Measurements from ENCODE around the gene MGME1. TPM values are rescaled to one million over a fixed set of nuclear protein-coding genes. Genes with fewer than 3 reads are reported as not detected.

The MGME1 gene
- total and polyA plus RNA-seq, 2 of the 13 experiments (the other 11 are each of a cell fraction or from before 2014, with no cell fraction given): 36.7 to 66.6 TPM

- TF ChIP-seq, protein P1, sequence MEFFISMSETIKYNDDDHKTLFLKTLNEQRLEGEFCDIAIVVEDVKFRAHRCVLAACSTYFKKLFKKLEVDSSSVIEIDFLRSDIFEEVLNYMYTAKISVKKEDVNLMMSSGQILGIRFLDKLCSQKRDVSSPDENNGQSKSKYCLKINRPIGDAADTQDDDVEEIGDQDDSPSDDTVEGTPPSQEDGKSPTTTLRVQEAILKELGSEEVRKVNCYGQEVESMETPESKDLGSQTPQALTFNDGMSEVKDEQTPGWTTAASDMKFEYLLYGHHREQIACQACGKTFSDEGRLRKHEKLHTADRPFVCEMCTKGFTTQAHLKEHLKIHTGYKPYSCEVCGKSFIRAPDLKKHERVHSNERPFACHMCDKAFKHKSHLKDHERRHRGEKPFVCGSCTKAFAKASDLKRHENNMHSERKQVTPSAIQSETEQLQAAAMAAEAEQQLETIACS (CRISPR knock-in tag; IDR thresholded peaks at IDR 0.05): no peak
- TF ChIP-seq DBP (CRISPR knock-in tag; IDR thresholded peaks at IDR 0.05; ENCODE audit: not compliant biosample characterization): no peak
- no peak for TF ChIP-seq ATF7-NPFF (CRISPR knock-in tag; IDR thresholded peaks at IDR 0.05; ENCODE audit: low read depth)
- TF ChIP-seq TBL1XR1 (IDR thresholded peaks at IDR 0.05; ENCODE audit: borderline replicate concordance, low read length, partially characterized antibody): no peak
- no peak for TF ChIP-seq IRF1 (CRISPR knock-in tag; IDR thresholded peaks at IDR 0.05; ENCODE audit: low read depth)
- TF ChIP-seq MED13 (CRISPR knock-in tag; IDR thresholded peaks at IDR 0.05): no peak
- TF ChIP-seq, protein P2, sequence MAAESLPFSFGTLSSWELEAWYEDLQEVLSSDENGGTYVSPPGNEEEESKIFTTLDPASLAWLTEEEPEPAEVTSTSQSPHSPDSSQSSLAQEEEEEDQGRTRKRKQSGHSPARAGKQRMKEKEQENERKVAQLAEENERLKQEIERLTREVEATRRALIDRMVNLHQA (CRISPR knock-in tag; IDR thresholded peaks at IDR 0.05): no peak
- TF ChIP-seq ZNF232 (CRISPR knock-in tag; IDR thresholded peaks at IDR 0.05; ENCODE audit: borderline replicate concordance): no peak
- TF ChIP-seq PRDM4 (CRISPR knock-in tag; IDR thresholded peaks at IDR 0.05; ENCODE audit: borderline replicate concordance): 0 out of 2 replicates have a peak, but pooled peaks have one; percentile 19
- no peak for TF ChIP-seq ZNF292 (CRISPR knock-in tag; IDR thresholded peaks at IDR 0.05; ENCODE audit: borderline replicate concordance, low read depth)
- TF ChIP-seq NR3C1 (CRISPR knock-in tag; IDR thresholded peaks at IDR 0.05): no peak
- peak; percentile 28; the same call in 1 of the 2 replicates for TF ChIP-seq HOMEZ (CRISPR knock-in tag; IDR thresholded peaks at IDR 0.05; ENCODE audit: low read depth)
- TF ChIP-seq HNRNPLL (IDR thresholded peaks at IDR 0.05; ENCODE audit: low read depth, low read length, poor library complexity, severe bottlenecking): no peak
- TF ChIP-seq ARNT2 (CRISPR knock-in tag; IDR thresholded peaks at IDR 0.05; ENCODE audit: low read depth): peak; percentile 46; the same call in 1 of the 2 replicates
- no peak for TF ChIP-seq ZNF160 (CRISPR knock-in tag; IDR thresholded peaks at IDR 0.05)
- no peak for TF ChIP-seq PAF1 (CRISPR knock-in tag; IDR thresholded peaks at IDR 0.05)
- TF ChIP-seq ZNF251 (CRISPR knock-in tag; IDR thresholded peaks at IDR 0.05): no peak
- no peak for TF ChIP-seq RORA (CRISPR knock-in tag; IDR thresholded peaks at IDR 0.05)
- no peak for TF ChIP-seq ZMYM4 (CRISPR knock-in tag; IDR thresholded peaks at IDR 0.05)
- TF ChIP-seq GATAD2A (CRISPR knock-in tag; IDR thresholded peaks at IDR 0.05): no peak
- TF ChIP-seq MED8 (CRISPR knock-in tag; IDR thresholded peaks at IDR 0.05; ENCODE audit: insufficient replicate concordance): peak; percentile 31
- no peak for TF ChIP-seq ZNF772 (CRISPR knock-in tag; IDR thresholded peaks at IDR 0.05)
Observed at GRCh38 chr20:17966432-17967310, 2.1 kb upstream of the MGME1 start (continued).

Measured in HepG2 (cell line).